ENCODE measurements around the gene ADGRA1.

- TF ChIP-seq POLR2A (IDR thresholded peaks at IDR 0.05; ENCODE audit: low read length), result no peak
- no peak for TF ChIP-seq GATA1 (IDR thresholded peaks at IDR 0.05; ENCODE audit: low read depth, low read length)
Measured at GRCh38 chr10:133174689-133175263, 87.1 kb downstream of the ADGRA1 start.
